ENCODE measurements around the gene MYO1A.

- TF ChIP-seq CTCF (IDR thresholded peaks at IDR 0.05): peak in 1 of 6 experiments; percentile 6
- peak in 3 of 4 donors; percentile 38 to 76 (median 46) for TF ChIP-seq POLR2A (IDR thresholded peaks at IDR 0.05)
Observed at GRCh38 chr12:57089271-57090245, 39.6 kb upstream of the MYO1A start.
